Effector CD8-positive, alpha-beta T cell (primary cell): ENCODE measurements around the gene MEX3B.
"Not testable (repeated sequence)": the region's sequence is repeated elsewhere in the genome, so short reads cannot be mapped to it uniquely, and the experiment has no call there.

Experiments
- DNase-seq: peaks from one replicate; lab custom pipeline; 2025; lab: John Stamatoyannopoulos, UW

The MEX3B gene

DNA sequence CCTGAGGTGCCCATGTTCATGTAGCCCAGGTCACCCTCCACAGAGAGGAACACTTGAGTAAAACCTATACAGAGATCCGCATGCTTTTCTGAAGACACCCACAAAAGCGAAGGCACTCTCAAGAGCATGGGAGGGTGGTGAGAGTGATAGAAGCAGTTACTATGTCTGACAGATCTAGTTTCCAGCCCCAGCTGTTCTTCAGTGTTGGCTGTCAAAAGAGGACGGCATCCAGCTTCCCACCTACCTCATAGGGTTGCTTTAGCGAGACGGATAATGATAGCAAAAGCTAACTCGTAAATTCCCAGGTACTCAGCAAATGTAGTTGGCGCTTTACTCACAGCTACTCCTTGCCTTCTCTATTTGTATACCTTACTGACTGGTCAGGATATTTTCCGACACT, 3.0 kb upstream of the MEX3B start:
- no peak for DNase-seq

DNA sequence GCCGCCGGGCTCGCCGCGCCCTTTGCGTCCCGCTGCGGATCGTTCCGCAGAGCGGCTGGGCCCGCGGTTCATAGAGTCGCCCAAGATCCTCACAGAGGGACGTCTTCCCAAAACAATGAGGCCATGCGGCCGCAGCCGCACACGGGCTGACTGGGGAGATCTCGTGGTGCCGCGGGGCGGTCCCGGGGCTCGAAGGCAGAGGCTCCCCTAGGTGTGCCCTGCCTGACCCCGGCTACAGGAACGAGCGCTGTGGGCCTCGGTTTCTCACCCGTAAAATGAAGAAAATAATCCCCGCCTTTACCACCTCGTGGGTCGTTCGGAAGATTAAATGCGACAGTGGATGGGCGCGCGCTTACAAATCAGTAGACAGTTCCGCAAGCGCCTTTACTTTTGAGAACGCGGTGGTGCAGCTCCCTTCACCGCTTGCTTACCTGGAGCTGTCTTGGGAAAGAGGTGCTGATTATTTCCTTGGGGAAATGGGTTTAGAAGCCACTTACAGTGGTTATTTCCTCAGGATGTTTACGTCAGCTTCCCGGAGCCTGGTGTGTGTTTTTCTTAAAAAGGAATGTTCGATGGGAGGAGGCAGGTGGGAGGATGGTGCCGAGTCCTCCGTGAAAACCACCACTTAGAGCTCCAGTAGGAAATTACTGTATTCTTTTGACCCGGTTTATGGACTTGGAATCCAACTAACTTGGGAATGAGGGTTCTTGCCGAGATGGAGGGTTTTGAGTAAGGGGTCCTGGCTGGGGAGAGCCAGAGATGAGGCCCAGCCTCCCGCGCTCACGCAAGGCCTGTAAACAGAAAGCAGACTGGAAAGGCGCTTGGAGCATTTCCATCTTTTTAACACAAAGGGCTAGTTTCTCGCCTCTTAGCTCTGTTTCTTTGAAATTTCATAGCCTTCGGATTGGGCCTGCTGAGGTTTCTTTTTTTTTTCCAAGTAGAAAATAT, 1.9 kb upstream of the MEX3B start:
- DNase-seq: no peak

DNA sequence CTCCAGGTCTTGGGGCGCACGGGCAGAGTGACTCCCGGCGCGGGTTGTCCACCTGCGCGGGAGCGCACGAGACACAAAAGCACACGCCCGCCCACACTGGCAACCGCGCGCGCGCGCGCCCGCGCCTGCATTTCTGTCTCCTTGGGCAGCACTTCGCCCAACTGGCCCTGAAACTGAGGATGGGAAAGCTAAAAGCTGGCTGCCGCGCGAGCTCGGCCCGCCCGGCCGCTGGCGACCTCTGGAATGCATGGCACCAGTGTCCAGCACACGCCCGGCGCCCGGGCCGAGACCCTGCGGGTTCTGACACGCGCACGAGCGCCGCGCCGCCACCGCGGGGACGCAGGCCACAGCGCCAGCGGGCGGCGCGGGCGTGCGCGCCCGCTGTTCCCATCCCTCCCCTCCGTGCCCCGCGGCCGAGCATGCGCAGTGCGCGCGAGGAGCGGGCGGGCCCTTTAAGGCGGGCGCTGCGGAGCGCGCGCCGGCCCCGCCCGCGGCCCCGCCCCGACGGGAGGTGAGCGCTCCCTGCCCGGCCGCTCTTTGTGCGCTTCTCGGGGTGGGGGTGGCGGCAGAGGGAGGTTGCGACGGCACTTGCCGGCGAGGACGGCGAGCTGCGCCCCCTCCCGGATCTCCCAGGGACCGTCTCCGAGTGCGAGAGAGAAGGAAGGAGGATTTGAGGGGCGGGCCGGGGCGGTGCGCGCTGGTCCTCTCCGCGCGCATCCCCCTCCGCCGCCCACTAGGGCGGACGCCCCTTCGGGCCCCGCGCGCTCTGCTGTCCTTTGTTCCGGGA, 1.0 kb upstream of the MEX3B start:
- DNase-seq: peak; percentile 86

DNA sequence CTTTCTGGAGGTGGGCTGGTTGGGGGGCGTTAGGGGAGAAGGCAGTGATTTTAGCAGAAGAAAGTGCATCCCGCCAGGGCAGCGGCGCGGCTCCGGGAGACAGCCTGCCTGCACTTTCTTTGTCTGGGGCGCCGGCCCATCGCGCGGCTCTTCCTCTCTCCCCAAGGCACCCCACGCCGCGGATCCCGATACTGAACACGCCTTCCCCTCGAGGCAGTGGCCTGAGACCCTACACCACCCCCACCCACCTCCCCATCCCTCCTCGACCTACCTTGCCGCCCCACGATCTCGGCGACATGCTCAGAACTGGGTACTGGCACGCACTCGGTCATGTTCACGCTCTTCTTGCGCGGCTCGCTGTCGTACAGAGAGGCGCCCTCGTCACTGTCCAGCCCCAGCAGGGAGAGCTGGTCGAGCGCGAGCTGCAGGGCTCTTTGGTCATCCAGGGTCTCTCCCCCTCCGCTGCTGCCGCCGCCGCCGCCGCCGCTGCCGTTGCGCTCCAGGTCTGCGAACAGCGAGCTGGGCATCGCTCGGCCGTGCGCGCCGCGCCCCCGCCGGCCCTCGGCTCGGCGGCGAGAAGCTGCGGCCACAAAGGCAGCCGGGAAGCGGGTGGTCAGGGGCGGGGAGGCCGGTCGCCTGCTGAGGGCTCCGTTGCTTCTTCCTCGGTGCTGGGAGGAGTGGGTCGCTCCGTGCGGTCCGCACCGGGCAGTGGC, 483 bp downstream of the MEX3B start:
- no peak for DNase-seq

DNA sequence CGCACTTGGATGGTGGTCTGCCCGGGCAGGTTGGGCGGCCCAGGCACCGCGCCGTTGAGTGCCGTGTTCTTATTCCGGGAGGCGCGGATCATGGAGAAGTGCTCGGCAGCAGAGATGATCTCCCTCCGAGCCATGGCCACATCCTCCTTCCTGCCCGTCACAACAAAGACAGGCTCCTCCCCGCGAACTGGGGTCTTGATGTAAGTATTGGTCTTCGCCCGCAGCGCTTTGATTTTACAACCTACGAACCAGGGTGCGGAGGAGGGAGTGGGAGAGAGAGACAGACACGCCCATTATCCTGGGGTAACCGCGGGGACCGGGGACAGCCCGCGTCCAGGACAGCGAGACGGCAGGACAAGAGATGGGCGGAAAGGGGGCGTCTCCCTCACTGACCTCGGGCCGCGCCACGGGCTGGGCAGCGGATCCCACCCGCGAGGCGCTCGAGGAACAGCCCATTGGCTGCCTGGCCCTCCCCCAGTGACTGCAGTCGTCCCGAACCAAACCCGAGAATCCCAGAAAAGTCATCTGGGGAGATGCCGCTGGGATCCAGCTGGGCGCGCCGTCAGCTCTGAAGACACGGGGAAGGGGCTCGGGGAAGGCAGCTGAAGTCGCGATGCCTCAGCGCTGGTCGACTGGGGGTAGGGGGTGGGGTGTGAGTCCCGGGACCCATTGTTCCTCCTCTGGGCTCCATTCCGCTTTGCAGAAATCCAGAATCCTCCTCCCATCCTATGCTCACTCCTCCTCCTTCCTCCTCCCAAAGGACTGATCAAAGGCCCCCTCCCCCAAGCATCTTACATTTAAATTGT, 1.2 kb downstream of the MEX3B start:
- peak; percentile 15 for DNase-seq

DNA sequence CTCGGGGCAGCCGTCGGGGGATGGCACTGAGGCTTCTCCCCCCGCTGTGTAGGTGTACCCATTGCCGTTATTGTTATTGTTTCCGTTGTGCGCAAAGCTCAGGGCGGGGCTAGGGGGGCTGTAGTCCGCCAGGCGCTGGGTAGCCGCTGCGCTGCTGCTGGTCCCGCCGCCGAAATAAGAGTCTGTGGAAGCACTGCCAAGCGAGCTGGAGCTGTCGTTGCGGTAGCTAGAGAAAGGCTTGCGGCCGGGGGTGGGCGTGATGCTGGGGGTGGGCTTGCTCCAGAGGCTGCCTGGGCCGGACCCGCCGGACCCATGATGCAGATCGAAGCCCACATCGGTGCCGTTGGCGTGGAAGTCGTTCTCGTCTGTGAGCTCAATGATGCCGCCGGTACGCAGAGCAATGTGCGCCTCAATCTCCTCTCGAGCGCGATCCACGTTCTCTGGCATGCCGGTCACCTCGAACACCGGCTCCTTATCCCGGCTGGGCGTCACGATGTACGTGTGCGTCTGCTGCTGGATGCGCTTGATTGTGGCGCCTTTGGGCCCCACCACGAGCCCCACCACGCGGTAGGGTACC, 1.9 kb downstream of the MEX3B start:
- DNase-seq: no peak

DNA sequence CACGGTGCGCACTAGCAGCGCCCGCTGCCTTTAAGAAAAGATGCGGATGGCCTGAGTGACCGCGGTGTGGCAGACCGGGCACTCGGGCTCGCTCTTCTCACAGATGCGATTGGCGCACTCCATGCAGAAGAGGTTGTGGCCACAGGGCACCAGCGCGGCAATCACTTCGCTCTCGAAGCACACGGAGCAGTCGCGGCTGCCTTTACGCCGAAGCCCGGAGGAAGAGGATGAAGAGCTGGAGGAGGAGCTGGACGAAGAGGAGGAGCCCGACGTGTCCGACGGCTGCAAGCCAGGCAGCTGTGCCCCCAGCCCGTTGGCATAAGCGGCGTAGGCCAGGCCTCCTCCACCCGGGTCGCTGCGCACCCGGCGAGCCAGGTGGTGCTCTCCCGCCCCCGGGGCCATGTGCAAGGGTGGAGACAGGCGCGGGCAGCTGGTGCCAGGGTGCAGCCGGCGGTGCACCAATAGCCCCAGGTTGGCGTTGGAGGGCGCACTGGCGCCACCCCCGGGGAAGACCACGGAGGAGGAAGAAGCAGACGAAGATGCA, 2.6 kb downstream of the MEX3B start:
- no peak for DNase-seq

DNA sequence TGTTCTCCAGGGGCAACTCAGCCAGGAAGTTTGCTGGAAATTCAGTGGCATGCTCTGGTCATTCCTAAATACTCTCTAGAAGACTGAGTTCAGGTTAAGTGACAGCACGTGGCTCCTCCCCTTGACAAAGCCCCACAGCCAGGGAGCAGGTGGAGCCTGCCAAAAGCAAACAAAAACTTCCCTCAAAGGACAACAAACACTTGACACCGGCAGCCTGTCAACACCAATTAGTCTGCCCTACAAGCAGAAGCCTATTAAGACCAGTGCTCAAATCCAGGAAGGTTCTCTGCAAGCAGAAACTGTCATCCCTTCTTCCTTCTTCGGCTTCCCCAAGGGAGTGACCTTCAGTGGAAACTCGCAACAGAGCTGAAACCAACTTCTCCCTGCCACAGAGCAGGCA, 5.0 kb downstream of the MEX3B start:
- no peak for DNase-seq

DNA sequence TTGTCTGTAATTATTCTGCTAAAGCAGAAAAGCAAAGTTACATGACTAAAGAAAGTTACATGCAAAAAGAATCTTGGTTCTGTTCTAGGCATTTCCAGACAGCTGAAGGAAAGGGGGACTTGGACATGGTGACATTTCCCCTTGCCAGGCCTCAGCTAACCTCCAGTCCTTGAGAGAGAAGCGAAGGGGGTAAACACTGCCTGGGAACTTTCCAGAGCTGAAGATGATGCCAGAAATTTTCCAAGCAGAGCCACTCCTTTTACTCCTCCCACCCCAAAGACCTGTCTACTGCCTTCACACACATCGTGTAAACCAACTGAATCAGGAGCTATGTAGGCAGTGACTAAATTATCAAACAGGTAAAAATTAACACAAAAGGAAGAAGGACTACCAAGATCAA, 5.4 kb downstream of the MEX3B start:
- DNase-seq: no peak

DNA sequence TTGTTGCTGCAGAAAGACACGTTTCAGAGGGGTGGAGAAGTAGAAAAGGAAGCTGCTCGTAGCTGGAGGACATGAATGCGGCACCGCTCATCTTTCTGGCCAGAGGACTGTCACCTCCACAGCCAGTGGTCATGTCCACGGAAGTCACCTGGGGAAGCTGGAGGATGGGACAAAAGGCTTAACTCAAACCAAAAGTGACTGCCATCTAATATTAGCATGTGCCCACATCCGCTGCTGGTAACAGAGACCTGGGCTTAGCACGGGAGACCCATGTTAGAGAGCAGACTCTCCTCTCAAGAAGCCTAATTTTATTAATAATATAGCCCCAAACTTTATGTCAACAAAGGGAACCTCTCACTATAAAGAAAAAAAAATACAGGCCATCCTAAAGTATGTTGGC, 5.9 kb downstream of the MEX3B start:
- no peak for DNase-seq

DNA sequence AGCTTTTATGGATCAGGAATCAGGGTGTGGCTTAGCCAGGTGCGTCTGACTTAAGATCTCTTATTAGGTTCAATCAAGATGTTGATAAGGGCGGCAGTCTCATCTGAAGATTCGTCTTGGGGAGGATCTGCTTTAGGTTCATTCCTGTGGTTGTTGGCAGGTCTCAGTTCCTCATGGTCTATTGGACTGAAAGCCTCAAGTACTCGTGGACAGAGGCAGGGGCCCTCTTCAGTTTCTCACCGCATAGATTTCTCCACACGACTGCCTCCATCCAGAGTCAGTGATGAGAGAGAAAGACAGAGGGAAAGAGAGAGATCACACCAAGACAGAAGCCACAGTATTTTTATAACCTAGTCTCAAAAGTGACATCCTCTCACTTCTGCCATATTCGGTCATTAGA, 9.4 kb downstream of the MEX3B start:
- no peak for DNase-seq

DNA sequence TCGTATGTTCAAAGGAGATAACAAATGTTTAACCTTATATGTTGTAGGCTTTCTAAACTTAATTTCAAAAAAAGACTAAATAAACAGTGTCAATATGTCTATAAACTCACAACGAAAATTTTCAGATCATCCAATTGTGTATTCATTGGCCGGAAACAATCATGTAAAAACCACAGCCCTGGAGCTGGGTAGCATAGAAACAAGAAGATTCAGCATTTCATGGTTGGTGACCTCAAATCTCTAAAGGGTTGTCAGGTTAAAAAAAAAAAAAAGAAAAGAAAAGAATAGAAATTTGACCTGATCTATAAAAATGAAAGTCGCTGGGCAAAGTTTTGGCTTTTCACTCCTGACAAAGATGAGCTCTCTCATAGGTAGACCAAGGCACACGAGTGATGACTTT, 13.9 kb downstream of the MEX3B start:
- no peak for DNase-seq

DNA sequence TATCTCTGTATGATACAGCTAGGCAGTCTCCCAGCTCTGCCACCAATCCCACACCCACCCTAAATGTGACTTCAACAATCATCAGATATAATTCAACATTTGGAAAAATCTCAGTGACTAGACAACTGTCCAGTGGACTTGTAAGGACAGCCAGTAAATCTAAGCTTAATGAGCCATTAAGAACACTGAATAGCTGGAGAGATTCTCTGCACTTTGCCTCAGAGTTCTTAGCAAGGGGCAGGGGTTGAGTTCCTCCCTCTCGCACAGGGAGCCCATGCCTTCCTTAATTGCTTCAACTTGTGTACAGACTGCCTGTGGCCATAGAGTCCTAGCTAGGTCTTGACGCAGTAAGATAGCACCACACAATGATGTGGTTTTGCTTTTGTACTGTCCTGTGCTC, 15.6 kb downstream of the MEX3B start:
- no peak for DNase-seq

DNA sequence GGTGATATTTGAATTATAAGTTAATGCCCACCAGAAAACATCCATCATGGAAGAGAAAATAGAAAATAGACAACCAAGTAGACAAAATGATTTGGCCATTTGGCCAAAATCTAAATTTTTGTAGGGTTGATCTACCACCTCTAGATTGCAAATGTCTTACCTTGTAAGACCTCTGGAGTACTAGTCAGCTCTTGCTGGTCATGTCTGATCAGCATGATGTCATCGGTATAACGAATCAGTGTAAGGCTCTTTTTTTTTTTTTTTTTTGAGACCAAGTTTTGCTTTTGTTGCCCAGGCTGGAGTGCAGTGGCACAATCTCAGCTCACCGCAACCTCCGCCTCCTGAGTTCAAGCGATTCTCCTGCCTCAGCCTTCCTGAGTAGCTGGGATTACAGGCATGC, 17.7 kb downstream of the MEX3B start:
- DNase-seq: not testable (repeated sequence)

DNA sequence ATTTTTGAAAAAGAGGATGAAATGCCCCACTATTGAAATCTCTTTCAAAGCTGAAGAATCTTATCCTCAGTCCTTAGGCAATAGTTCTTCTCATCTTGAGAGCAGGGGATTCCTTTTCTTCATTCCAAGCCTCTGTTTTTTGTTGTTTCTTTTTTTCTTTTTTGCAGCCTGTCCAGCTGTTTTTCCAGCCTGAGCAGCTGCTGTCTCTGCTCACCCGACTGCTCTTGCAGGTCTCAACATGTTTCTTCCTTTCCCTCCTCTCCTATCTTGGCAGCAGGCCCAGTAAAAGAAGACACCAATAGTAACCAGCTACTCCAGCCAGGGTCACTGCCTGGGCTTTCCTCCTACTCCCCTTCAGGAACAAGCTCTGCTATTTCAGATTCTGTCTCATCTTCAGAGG, 23.8 kb downstream of the MEX3B start:
- no peak for DNase-seq

DNA sequence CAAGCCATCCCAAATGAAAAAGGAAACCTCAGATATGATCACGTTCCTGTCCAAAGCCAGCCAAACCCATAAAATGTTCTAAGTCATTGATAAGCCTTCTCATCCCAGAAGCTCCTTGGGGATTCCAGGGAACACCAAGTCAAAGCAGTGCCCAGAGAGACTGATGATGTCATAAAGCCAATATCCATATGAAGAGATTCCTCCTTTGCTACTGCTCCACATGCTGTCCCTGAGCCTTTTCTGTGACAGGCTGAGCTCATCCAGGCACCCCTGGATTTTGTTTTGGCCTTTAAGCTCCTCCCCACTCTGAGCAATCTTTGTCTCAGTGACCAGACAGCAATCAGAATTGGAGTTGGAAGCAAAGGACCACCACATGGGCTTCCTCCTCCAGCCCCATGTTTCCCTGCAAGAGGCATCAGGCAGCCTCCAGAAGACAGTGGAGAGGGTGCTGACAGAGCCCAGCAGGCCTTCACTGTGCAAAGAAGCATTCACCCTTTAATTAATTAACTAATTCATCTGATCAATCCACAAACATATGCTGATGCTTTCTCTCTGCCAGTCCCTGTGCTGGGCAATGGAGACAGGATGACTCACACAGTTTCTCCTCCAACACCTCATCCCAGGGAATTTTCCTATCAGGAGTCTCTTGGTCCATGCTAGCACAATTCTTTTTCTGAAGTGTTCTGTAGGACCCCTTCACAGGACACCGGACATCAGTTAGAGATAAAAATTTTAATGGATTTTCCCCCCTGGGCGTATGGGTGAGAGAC, 25.0 kb downstream of the MEX3B start:
- DNase-seq: no peak

DNA sequence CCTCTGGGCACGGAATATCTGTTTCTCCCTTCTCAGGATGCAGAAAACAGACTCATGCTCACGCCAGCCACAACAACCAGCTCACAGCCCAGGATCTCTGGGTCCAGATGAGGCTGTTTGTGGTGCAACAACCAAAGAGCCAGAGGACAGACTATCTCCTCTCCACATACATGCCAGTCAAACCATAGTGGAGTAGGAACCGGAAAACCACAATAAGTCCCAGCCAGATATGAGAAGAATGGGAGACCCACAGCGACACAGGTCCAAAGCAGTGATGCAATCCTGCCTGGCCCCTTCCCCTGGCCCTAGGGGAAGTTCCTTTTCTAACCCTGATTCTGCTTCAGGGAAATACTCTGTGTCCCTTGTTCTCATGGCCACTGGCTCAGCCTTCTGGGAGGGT, 27.6 kb downstream of the MEX3B start:
- DNase-seq: no peak

DNA sequence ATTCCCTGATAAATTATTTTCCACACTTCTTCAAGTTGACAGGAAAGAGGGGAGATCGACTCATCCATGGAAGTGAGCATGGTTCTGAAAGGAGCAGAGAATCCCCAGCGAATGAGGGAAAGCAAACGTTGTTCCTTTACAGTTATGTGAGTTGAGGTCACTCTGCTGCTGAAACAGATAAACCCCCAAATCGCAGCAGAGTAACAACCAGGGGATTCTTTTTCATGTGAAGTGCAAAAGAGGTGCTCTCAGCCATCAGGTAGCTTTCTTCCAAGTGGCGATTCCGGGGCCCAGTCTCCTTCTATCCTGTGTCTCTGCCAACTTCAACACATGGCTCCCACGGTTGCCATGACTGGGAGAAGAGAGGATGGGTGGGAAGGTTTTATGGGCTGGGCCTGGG, 28.2 kb downstream of the MEX3B start:
- DNase-seq: no peak

DNA sequence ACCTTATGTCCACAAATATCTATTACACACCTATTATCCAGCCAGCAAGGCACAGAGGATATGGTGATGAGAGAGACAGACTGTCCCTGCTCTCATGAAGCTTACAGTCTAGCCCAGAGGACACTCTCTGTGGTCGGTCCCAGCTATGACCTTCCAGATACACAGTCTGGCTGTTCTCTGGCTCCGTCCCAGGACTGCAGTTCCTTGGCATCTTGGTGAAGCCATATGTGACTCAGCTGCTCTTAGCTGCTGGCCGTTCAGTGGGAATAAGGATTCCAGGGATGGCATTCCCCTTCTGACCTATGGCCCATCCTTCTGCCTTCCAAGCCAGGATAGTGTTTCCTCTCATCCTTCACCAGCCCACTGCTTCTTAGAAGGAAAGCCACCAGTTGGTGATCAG, 30.8 kb downstream of the MEX3B start:
- no peak for DNase-seq

DNA sequence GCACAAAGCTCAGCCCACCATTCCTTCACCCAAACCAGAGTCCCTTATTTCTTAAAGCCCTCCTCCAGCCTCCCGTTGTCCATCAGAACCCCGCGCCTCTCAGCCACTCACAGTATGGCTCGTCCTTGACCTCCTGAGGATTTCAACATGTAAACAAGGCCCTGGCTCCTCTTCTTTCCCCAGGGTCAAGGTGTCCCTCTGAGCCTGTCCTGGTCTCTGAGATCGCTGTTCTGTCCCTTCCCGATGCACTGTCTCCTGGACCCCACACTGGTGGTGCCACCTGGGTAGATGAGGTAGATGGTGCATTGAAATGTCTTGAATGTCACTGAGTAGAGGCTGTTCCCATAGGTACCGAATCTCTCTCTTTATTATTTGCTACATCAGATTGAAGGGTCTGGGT, 32.9 kb downstream of the MEX3B start:
- DNase-seq: no peak
